Hepatic stellate cell (primary cell): Measurements from ENCODE around the gene NR6A1.

Experiments used
- DNase-seq: peaks from one replicate; pipeline ENCODE4 v3.0.0; 2011; ENCODE audit warnings: low spot score

Gene NR6A1

DNA sequence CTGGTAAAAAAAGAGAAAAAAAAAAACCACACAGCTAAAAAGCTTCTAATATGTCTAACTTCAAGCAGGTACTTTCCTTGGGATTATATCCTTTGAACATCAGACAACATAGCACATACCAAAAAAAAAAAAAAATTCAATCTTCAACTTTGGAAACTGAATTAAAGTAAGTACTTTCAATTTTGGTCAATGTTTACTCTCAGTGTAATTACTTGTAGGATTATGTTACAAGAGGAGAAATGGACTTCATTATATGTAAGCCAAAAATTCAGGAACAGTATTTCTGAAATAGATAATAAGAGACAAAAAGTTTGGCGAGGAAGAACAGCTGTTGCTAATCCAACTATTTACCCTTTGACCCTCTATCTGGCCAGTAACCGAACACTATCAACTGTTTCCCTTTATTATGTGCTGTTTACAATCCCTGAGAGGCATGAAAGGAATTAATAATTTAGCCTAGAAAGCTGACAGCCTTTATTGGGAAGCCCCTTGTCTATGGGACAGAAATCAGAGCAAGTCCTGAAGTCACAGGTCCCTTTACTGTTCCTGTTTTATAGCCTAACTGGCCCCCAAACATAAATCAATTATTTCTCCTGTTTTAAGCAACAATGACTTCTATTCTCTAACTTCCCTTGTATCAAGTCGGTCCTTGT, 46.6 kb downstream of the NR6A1 start:
- no peak for DNase-seq

- DNase-seq: no peak
Observed at GRCh38 chr9:124723352-124723751, 47.8 kb downstream of the NR6A1 start.

- no peak for DNase-seq
Observed at GRCh38 chr9:124721109-124721906, 49.8 kb downstream of the NR6A1 start.

DNA sequence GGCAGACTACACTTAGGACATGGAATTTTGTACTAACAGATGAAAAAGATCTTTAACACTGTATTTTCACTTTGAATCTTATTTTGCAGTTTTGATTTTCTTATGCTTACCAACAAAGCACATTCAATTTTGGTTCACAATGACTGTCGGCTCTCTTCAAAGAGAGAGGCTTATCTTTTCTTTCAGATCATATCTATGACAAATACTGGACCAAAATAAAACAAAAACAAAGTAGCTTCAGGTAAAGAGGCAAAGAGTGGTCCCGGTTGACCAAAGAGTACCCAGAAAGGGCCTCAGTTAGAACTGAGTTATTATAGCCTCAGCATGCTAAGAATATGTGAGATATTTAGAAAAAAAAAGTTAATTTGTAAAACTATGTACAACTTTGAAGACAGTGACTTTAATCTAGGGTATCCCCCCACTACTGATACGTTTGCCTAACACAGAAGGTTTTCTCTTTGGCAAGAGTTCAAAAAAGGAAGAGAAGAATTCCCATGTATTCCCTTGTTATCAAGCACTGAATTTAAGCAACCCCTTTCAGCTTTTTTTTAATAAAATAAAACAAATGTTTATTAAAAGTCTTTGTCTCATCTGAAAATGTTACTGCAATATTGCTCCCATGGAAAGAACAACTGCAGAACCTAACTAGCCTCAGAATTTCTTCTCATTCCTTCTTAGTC, 50.5 kb downstream of the NR6A1 start:
- DNase-seq: no peak

- DNase-seq: no peak
Observed at GRCh38 chr9:124718928-124719327, 52.2 kb downstream of the NR6A1 start.

DNA sequence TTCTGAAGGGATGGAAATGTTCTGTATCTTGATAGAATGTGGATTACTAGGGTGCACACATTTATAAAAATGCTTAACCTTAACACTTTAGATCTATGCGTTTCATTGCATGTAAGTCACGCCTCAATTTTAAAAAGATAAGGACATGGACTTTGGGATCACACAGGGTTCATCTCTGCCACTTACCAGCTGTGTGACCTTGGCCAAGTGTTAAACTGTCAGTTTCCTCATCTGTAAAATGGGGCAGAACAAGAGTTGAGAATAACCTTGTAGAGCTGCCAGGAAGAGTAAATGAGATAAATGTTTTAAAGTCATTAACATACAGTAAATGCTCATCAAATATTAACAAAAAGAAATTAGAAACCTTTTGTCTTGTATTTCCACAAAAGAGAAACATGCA, 53.5 kb downstream of the NR6A1 start:
- no peak for DNase-seq

DNA sequence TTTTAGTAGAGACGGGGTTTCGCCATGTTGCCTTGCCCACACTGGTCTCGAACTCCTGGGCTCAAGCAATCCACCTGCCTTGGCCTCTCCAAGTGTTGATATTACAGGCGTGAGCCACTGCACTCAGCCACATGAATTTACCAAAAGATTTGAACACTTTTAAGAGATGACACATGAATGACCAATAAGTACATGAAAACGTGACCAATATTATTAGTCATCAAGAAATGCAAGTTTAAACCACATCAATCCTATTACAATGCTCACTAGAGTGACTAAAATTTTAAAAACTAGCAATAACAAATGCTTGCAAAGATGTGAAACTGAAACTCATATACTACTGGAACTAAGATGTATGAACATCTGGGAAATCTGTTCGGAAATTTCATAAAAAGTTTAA, 54.3 kb downstream of the NR6A1 start:
- no peak for DNase-seq

- no peak for DNase-seq
Observed at GRCh38 chr9:124710766-124711165, 60.3 kb downstream of the NR6A1 start.

DNA sequence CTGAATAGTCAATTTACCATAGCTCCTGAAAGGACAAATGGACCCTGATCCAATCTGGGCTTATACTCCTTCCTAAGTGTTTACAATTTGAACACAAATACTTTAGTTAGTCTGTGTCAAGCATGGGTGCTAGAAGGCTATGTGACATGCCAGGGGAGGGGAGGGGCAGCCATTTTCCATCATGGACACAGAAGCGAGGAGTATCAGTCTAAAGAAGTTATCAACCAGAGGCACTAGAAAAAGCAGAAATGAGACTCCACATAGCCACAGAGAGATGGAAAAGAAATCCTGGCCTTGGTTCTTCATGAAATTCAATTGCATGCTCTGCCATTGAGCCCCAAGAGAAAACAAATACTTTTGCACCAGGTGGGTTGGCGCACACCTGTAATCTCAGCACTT, 61.8 kb downstream of the NR6A1 start:
- no peak for DNase-seq

DNA sequence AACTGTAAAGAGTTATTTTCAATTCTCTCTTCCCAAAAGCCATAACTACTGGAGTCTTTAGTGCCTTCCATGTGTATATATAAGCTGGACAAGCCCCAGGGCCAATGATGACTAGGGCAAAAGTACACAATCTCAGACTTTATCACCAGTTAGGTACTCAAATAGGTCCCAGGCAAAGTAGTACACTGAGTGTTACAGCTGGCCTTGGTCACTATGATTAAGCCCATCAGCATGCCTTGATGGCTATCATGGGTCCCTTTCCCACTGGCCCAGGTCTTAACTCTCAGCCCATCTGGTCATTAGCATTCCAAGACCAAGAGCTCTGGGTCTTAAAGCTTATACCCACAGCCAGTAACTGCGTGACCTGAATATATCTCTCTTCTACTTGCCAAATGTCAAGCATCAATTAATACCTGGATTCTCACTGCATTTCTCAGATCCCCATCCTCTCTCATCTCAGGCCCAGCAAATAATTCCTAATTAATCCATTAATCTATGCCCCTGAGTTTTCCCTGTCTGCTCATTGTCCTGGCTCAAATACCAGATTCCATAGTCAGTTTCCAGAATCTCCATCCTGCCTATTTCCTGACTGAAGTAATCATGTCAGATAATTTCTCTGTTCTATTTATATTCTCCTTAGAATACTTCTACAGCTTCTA, 62.3 kb downstream of the NR6A1 start:
- peak; percentile 46 for DNase-seq

DNA sequence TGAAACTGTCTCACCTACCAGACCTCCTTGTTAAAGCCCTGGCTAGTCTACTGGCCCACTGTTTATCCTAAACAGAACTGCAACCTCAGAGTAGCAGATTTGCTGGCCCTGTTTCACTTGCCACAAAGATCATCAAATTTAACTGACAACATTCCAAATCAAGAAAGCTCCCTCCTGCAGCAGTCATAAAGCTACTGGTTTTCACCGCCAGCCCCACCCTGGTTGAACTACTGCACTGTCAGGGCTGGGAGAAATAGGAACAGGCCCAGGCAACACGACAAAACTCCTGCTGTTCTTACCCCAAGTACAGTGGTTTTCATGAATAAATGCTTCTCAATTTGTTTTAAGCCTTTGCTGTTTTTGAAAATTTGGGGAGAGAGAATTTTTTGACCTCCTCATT, 63.0 kb downstream of the NR6A1 start:
- no peak for DNase-seq

GRCh38 chr9:124707666-124708065, 63.4 kb downstream of the NR6A1 start:
- no peak for DNase-seq

GRCh38 chr9:124706685-124707084, 64.4 kb downstream of the NR6A1 start:
- DNase-seq: no peak

GRCh38 chr9:124699575-124699974, 71.5 kb downstream of the NR6A1 start:
- DNase-seq: no peak

DNA sequence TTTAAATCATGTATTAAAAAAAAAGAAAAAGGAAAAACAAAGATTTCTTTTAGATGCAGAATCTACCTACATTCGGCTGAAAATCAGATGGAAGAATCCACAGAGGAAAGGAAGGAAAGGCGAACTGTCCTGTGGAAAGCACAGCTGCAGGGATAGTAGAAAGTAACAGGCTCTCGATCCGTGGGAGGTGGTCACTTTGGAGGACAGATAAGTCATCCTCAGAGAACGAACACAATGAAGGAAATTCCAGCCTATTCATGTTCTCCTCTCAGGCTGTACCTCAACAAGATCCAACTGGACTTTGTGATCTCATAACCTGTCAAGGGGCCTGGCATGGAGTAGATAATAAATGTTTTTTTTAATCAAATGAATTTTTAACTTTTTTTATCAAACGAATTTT, 72.8 kb downstream of the NR6A1 start:
- peak; percentile 17 for DNase-seq

DNA sequence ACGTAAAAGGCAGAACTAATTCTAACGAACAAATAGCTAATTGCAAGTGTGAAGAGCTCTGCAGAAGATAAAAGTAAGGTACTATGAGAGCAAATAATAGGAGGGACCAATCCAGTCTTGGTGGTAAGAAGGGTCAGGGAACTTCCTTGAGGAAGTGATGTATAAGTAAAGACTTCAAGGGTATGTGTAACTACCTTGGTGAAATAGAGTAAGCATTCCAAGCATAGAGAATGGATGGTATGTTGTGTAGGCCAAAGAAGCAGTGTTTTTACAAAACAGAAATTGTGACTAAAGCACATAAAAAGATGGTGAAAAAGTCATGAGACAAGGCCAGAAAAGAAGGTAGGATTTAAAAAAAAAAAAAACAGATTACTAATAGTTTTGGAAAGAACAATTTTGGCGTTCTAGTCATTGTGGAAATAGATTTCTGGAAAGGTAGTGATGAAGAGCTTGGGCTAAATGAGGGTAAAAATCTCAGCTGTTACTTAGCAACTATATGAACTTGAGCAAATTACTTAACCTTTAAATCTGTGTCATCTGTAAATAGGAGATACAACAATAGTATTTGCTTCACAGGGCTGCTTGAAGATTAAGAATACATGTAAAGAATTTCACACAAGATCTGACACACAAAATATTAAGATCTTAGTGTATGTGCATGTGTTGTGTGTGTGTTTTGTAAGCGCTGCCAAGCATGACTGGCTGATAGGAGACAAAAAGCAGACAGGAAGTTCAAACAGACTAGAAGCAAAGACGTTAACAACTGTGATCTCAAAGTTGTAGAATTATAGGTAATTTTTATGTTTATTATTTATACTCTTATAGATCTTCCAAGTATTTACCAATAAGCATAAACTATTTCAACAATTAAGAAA, 73.5 kb downstream of the NR6A1 start:
- DNase-seq: no peak

GRCh38 chr9:124696101-124696500, 75.0 kb downstream of the NR6A1 start:
- DNase-seq: peak; percentile 40

- peak; percentile 9 for DNase-seq
Observed at GRCh38 chr9:124695280-124695890, 75.7 kb downstream of the NR6A1 start.

GRCh38 chr9:124694414-124695279, 76.5 kb downstream of the NR6A1 start:
- no peak for DNase-seq

GRCh38 chr9:124693403-124693802, 77.7 kb downstream of the NR6A1 start:
- DNase-seq: no peak
